ENCODE results near the gene LMCD1. TPM values are rescaled to one million over a fixed set of nuclear protein-coding genes. Genes with fewer than 3 reads are reported as not detected.
A peak's percentile ranks its signal among the peaks of the same experiment; 100 is the strongest.

Gene LMCD1
- total RNA-seq, 1 donor from 2014 or later: 21.9 TPM

GRCh38 chr3:8536096-8537056 lies 34.8 kb downstream of the LMCD1 start:
- DNase-seq (ENCODE audit: low read depth): no peak

GRCh38 chr3:8537440-8537839 lies 35.8 kb downstream of the LMCD1 start:
- DNase-seq (ENCODE audit: low read depth): no peak

GRCh38 chr3:8538223-8538622 lies 36.6 kb downstream of the LMCD1 start:
- DNase-seq (ENCODE audit: low read depth): no peak

GRCh38 chr3:8538913-8539312 lies 37.3 kb downstream of the LMCD1 start:
- no peak for DNase-seq (ENCODE audit: low read depth)

GRCh38 chr3:8539419-8539818 lies 37.8 kb downstream of the LMCD1 start:
- DNase-seq (ENCODE audit: low read depth): no peak

GRCh38 chr3:8540456-8540855 lies 38.8 kb downstream of the LMCD1 start:
- DNase-seq (ENCODE audit: low read depth): no peak

- no peak for DNase-seq (ENCODE audit: low read depth)
These were observed 39.9 kb downstream of the LMCD1 start for GRCh38 chr3:8541486-8541885.

- DNase-seq (ENCODE audit: low read depth): no peak
These were observed 40.8 kb downstream of the LMCD1 start for GRCh38 chr3:8542190-8543135.

GRCh38 chr3:8546609-8547008 lies 45.0 kb downstream of the LMCD1 start:
- no peak for DNase-seq (ENCODE audit: low read depth)

GRCh38 chr3:8548502-8549275 lies 47.1 kb downstream of the LMCD1 start:
- DNase-seq (ENCODE audit: low read depth): no peak

GRCh38 chr3:8549354-8549753 lies 47.7 kb downstream of the LMCD1 start:
- no peak for DNase-seq (ENCODE audit: low read depth)

- peak; percentile 31 for DNase-seq (ENCODE audit: low read depth)
These were observed 49.0 kb downstream of the LMCD1 start for GRCh38 chr3:8550611-8551010.

GRCh38 chr3:8552223-8552762 lies 50.7 kb downstream of the LMCD1 start:
- no peak for DNase-seq (ENCODE audit: low read depth)

- no peak for DNase-seq (ENCODE audit: low read depth)
These were observed 51.8 kb downstream of the LMCD1 start for GRCh38 chr3:8553405-8553804.

- DNase-seq (ENCODE audit: low read depth): no peak
These were observed 53.1 kb downstream of the LMCD1 start for GRCh38 chr3:8554696-8555095.

GRCh38 chr3:8555113-8555661 lies 53.6 kb downstream of the LMCD1 start:
- peak; percentile 98 for DNase-seq (ENCODE audit: low read depth)

GRCh38 chr3:8555725-8556472 lies 54.3 kb downstream of the LMCD1 start:
- no peak for DNase-seq (ENCODE audit: low read depth)

GRCh38 chr3:8556473-8556869 lies 54.8 kb downstream of the LMCD1 start:
- DNase-seq (ENCODE audit: low read depth): no peak

- no peak for DNase-seq (ENCODE audit: low read depth)
These were observed 55.7 kb downstream of the LMCD1 start for GRCh38 chr3:8557298-8557697.

- DNase-seq (ENCODE audit: low read depth): no peak
These were observed 57.0 kb downstream of the LMCD1 start for GRCh38 chr3:8558645-8559044.

Measured in myocyte (in vitro differentiated cells).